ENCODE data around the gene GSTT2B.

DNA sequence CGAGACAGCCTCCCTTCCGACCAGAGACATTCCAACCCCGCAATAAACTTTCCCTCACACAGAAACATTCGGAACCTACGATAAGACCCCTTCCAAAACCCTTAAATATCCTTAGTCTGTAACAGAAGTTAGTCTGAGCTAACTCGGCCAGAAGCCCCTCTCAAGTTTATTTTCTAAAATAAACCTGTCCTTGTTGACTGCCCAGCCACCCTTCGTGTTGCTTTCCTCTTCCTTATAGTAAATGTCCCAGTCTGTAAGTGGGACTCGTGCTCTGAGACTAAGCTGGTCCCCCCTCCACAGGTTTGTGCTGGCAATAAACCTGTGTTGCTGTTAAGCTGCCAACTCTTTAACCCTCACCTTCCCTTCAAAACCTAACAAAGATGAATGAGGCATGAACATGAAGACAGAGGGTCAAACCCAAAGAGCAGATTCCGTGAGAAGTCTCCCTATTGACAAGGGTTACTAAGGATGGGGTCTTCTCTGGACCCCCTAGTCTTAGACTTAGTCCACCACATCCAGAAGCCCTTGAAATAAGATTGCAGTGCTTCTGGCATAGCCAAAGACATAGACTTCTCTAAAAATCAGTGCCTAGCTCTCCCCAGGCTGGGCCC is 48.6 kb downstream of the GSTT2B start:
- TF ChIP-seq EP300 (IDR thresholded peaks at IDR 0.05; ENCODE audit: borderline replicate concordance in 1 of 2, low read depth in 2 of 2, low read length in 2 of 2): no peak
- TF ChIP-seq MAFK (IDR thresholded peaks at IDR 0.05; ENCODE audit: low read depth, low read length): no peak
- no peak for TF ChIP-seq SP2 (IDR thresholded peaks at IDR 0.05; ENCODE audit: low read length)
- TF ChIP-seq, protein P1, sequence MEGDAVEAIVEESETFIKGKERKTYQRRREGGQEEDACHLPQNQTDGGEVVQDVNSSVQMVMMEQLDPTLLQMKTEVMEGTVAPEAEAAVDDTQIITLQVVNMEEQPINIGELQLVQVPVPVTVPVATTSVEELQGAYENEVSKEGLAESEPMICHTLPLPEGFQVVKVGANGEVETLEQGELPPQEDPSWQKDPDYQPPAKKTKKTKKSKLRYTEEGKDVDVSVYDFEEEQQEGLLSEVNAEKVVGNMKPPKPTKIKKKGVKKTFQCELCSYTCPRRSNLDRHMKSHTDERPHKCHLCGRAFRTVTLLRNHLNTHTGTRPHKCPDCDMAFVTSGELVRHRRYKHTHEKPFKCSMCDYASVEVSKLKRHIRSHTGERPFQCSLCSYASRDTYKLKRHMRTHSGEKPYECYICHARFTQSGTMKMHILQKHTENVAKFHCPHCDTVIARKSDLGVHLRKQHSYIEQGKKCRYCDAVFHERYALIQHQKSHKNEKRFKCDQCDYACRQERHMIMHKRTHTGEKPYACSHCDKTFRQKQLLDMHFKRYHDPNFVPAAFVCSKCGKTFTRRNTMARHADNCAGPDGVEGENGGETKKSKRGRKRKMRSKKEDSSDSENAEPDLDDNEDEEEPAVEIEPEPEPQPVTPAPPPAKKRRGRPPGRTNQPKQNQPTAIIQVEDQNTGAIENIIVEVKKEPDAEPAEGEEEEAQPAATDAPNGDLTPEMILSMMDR (IDR thresholded peaks at IDR 0.05; ENCODE audit: control extremely low read depth in 1 of 3, insufficient read depth in 1 of 3, low read depth in 1 of 3, low read length in 3 of 3): no peak
- TF ChIP-seq POLR2A (IDR thresholded peaks at IDR 0.05; ENCODE audit: control extremely low read depth in 1 of 2, low read depth in 2 of 2, low read length in 2 of 2): no peak
- no peak for TF ChIP-seq JUN (IDR thresholded peaks at IDR 0.05; ENCODE audit: low read depth, low read length)
- no peak for TF ChIP-seq EZH2 (IDR thresholded peaks at IDR 0.05; ENCODE audit: low read depth, low read length, severe bottlenecking)
- TF ChIP-seq SRF (IDR thresholded peaks at IDR 0.05; ENCODE audit: low read depth, low read length): no peak
